Right kidney (tissue), 1 donor: ENCODE measurements around the gene NCCRP1.

Source experiments
- DNase-seq: peaks from one replicate; pipeline ENCODE4 v3.0.0-alpha.2; 2016

Gene NCCRP1

DNA sequence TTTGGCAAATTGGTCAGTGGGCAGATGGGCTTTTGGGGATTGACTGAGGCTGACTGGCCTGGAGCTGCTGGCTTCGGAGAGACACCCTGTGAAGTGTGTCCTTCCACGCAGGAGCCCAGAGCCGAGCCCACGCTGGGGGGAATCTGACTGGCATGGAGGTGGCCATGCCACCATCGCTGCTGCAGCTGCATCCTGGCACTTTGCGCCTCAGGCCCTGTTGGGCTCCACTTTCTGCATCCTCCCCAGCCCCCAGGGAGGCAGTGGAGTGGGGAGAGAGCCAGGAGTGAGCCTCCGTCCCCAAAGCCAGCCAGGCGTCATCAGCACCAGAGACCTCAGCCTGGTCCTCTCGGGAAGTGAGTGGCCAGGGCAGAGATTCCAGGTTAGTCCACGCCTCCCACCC is 17.0 kb upstream of the NCCRP1 start:
- DNase-seq: no peak

DNA sequence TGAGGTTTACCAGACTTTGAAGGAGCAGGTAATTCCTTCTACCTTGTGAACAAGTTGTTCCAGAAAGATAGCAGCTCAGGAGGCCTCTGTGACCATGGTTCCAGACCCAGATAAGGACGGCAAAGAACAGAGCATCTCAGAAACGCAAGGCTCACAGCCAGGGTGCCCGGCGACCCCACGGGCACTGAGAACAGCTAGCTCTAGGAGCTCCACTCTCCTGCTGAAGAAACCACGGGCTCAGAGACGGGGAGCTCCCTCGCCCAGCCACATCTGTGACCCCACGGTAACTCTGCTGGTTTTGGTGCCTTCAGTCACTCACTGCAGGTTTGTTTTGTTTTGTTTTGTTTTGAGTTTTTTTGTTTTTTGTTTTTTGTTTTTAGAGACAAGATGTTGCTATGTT is 16.0 kb upstream of the NCCRP1 start:
- DNase-seq: no peak

DNA sequence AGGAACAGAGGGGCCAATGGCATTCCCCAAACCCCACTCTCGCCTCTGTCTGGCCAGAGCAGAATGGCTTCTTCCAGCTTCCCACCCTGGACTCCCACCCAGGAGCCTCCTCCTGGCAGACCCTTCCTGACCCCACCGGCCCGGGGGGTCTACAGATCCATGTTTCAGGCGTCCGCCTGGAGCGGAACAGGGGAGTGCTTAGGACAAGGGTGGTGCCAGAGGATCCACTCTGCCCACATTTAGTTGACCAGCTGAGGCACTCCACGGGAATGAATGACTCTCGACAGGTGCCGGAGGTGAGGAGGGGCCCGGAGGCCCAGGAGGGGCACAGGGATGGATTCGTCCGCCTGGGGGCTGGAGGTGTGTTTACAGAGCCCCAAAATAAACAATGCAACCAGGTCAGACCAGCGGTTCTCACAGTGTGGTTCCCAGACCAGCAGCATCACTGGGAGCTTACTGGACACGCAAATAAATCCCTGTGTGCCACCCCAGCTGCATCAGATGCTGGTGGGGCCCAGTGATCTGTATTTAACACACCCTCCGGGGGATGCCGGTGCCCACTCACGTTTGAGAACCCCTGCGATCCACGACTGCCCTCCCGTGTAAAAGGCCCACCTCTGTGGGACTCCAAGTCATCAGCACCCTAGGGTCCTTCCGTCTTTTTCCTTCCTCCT is 15.1 kb upstream of the NCCRP1 start:
- DNase-seq: no peak

DNA sequence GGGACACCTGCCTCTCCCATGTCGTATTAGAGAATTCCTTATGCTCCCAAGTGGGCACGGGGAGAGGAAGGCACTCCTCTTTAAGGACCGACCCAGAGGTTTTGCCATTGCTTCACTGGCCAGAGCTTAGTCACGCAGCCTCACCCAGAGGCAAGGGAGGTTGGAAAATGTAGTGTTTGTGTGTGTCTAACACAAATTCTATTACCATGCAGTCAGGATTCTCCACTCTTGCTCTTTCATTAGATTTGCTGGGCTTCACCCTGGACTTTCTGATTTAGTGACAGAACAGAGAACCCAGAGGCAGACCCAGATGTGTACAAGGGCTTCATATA is 14.6 kb upstream of the NCCRP1 start:
- no peak for DNase-seq

DNA sequence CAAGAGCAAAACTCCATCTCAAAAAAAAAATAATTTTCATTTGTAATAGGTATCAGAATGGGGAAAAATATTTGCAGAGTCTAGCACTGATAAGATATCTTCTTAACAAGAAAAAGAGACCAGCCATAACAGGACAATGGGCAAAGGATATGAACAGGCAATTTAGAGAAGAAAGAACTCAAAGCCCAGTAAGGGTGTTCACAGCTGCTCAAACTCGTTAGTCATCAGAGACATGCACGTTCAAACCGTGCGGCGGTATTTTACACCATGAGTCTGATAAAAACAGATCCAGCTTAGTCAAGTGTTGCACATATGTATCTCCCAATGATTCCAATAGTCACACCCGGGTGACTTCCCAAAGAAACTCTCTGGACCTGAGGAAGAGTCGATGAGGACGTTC is 13.7 kb upstream of the NCCRP1 start:
- no peak for DNase-seq

DNA sequence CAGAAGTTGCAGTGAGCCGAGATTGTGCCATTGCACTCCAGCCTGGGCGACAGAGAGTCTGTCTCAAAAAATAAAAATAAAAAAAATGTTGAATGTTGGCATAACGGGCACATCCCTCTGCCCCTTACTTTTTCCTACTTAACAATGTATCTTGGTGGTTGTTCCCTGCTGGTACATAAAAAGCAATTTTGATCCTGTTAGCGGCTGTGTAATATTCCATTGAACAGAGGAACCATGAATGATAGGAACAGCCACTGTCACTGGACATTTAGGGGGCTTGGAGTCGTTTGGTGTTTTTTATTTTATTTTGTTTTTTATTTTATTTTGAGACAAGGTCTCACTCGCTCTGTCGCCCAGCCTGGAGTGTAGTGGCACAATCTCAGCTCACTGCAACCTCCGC is 10.4 kb upstream of the NCCRP1 start:
- no peak for DNase-seq

DNA sequence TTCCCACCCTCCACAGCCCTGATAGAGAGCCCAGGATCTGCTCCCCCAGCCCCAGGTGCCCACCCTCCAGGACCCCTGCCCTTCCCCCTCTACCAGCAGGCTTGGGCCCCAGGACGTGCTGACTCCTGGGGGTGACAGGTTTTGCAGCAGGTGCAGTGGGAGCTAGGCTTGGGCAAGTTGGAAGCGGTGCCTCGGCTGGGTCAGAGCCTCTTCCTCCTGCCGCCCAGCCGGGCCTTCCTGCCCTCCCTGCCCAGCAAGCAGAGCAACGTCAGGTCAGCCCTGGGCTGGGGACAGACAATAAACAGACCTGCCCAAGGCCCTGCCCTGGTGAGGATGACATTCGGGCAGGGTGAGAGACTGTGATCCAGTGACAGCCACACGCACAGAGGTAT is 9.2 kb upstream of the NCCRP1 start:
- DNase-seq: no peak

DNA sequence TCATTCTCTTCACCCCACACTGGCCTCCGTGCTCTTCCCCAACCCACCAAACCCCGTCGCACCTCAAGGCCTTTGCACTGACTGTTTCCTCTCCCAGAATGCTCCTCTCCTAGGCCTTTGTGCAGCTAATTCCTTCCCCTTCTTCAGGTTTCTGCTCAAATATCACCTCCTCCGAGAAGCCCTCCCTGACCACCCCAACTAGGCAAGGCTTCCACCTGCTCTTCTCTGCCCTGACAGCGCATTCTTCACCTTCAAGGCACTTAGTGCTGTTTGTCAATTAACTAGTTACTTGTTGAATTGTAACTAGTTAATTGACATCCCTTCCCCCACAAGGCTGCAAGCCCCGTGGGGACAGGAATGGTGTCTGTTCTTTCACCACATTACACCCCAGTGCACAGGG is 7.8 kb upstream of the NCCRP1 start:
- DNase-seq: no peak

DNA sequence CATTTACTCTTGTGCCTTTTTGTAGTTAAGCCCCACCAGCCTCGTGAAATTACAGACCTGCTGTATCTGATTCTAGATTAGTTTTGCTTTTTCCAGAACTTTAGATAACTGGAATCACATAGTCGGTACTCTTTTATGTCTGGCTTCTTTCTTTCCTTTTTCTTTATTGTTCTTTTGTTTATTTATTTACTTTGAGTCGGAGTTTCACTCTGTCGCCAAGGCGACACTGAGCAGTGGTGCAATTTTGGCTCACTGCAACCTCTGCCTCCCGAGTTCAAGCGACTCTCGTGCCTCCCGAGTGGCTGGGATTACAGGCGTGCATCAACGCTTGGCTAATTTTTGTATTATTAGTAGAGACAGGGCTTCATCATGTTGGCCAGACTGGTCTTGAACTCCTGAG is 6.0 kb upstream of the NCCRP1 start:
- no peak for DNase-seq

DNA sequence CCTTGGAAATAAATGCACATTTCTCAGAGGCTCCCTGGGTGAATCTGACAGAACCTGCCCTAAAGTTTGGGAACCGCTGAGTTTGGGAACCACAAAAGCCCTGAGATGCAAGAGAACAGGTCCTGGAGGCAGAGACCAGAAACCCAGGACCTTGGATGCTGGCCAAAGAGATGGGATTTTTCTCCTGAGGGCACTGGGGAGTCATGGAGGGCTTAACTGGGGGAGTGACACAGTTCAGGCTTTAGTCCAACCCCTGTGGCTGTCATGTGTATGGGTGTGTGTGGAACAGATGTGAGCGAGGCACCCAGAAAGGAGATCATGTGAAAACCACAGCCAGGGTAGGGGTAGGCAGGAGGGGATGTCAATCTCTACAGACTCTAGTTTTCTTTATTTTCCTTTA is 3.9 kb upstream of the NCCRP1 start:
- DNase-seq: no peak

DNA sequence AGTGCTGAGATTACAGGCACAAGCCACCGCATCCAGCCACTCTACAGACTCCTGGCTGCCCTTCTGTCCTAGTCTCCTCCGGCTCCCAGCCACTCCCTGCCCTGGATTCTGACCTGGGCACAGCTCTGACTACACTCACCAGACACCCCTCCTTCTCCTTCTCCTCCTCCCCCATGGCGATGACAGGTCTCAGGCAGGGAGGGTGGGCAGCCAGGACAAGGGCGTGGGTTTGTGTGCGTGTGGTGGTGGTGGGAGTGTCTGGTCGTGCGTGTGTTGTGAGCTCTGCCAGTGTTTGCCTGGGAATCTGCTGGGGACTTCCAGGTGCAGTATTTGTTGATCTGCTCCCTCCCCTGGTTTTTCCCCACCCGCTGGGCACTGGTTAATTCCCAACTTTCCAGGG is 3.0 kb upstream of the NCCRP1 start:
- no peak for DNase-seq

DNA sequence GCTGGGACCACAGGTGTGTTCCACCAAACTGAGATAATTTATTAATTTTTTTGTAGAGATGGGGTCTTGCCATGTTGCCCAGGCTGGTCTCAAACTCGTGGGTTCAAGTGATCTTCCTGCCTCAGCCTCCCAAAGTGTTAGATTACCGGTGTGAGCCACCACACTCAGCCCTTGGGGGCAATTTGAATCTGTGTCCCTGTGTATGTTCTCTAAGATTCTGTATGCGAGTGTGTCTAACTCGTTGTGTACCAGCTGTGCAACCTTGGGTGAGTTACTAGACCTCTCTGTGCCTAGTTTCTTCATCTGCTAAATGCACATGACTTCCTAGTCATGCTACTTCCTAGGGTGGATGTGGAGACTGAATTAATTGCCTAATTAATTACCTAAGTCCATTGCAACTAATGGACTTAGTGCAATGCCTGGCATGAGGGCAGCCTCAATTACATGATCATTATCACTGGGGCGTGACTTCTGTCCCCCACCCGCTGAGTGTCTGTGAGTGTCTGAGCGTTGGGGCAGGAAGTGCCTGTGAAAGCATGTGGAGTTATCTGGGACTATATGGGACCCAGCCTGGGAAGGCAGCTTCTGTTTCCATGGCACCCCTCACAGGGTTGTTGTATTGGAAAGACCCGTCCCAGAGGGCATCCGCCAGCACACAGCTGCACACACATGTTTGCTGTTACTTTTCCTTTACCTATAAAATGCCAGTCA is 1.8 kb upstream of the NCCRP1 start:
- no peak for DNase-seq

DNA sequence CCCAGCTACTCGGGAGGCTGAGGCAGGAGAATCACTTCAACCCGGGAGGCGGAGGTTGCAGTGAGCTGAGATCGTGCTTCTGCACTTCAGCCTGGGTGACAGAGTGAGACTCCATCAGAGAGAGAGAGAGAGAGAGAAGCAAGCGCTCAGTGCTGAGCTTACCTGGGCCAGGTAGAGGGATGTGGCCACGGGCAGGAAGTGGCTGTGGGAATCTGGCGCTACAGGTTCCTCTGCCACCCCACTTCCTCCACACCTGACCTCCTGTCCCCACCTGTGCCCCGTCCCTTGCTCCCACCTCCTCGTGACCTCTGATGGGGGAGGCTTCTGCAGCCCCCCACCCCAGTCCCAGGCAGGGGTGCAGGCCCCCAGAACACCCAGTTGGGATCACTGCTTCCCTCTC is 1.0 kb upstream of the NCCRP1 start:
- DNase-seq: no peak

DNA sequence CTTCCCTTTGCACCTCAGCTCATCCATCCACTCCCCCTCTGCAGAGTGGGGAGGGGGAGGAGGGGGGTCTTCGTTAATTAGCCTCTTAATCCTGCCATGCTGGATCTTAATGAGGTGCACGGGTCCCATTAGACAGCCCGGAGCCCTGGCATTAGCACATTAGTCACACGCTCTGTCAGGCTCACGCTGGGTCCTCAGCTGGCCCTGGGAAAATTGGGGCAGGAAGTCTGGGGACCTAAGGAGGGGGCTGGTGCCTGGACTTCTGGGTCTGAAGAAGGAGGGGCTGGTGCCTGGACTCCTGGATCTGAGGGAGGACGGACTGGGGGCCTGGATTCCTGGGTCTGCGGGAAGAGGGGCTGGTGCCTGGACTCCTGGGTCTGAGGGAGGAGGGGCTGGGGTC is 444 bp upstream of the NCCRP1 start:
- DNase-seq: no peak

DNA sequence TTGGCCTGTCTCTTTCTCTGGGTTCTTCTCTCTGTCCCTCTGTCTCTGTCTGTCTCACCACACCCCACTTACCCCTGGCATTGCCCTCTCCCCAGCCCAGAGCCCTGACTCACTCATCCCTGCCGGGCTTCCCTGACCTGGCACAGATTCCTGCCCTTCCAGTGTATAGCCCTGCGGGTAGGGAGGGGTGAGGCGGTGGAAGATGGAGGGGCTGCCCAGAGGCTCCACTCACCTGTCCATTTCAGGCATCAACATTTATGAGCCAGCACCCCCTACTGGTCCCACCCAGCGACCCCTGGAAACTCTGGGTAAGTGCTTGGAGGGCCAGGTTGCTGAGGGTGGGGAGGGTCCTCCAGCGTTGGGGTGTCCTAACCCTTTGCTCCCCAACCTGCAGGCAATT is 1.0 kb downstream of the NCCRP1 start:
- DNase-seq: no peak

DNA sequence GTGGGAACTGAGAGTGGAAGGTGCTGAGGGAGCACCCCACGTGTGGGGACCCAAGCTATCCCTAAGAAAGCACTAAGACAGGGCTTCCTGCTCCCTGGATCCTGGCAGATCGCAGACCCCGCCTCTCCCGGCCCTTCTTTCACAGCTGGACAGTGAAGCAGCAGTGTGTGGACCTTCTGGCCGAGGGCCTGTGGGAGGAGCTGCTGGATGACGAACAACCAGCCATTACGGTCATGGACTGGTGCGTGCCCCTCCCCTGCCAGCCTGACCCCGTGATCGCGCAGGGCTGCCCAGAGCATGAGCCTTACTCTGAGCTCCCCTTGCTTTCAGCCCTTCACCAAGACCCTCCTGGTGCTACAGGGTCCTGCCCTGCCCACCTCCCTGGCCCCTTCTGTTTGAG is 2.3 kb downstream of the NCCRP1 start:
- DNase-seq: peak; percentile 56

DNA sequence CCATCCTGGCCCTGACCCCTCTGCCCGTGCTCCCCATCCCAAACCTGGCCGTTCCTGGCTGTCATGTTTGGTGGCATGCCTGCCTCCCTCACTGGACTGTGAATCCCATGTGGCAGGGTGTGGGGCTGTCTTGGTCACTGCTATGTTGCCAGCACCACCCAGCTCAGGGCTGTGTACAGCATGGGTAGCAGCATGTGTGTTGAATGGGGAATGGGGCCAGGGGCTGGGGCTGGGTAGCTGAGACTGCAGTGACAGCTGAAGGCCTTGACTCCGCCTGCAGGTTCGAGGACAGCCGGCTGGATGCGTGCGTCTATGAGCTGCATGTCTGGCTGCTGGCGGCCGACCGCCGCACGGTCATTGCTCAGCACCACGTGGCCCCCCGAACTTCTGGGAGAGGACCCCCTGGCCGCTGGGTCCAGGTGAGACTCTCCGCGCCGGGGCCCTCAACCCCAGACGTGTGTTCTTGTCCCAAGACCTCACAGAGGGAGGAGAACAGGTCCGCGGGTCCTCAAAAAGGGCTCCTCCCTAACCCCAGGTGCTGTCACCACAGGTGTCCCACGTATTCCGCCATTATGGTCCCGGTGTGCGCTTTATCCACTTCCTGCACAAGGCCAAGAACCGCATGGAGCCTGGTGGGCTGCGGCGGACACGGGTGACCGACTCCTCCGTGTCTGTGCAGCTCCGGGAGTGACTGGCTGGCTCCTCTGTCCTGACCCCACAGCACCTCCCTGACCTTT is 3.5 kb downstream of the NCCRP1 start:
- no peak for DNase-seq

DNA sequence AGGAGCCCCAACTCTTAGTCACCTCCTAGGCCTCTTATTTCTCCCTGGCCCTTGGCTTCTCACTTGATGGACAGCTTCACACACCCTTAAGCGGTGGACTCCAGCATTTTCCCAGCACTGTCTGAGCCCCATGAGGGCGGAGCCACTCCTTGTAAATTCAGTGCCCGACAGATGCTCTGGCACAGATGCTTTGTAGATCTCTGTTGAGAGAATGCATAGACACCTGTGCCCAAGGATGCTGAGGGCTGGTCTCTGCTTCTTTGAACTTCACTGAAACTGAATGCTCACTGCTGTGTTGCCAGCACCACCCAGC is 4.0 kb downstream of the NCCRP1 start:
- no peak for DNase-seq

DNA sequence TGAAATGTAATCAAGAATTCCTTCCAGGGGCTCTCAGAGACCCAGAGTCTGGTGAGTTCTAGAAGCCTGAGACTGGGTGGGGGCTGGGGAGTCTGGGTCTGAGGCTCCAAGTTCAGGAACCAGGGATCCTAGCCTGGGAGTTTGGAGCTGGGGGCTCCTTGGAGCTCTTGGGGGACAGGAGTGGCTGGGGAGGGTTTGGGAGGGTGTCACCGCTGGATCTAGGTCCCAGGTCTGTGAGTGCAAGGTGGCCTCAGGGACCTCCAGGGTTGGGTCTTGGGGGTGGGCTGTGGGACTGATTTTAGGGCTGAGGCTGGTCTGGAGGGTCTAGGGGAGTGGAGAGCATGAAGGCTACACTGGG is 6.2 kb downstream of the NCCRP1 start:
- no peak for DNase-seq

DNA sequence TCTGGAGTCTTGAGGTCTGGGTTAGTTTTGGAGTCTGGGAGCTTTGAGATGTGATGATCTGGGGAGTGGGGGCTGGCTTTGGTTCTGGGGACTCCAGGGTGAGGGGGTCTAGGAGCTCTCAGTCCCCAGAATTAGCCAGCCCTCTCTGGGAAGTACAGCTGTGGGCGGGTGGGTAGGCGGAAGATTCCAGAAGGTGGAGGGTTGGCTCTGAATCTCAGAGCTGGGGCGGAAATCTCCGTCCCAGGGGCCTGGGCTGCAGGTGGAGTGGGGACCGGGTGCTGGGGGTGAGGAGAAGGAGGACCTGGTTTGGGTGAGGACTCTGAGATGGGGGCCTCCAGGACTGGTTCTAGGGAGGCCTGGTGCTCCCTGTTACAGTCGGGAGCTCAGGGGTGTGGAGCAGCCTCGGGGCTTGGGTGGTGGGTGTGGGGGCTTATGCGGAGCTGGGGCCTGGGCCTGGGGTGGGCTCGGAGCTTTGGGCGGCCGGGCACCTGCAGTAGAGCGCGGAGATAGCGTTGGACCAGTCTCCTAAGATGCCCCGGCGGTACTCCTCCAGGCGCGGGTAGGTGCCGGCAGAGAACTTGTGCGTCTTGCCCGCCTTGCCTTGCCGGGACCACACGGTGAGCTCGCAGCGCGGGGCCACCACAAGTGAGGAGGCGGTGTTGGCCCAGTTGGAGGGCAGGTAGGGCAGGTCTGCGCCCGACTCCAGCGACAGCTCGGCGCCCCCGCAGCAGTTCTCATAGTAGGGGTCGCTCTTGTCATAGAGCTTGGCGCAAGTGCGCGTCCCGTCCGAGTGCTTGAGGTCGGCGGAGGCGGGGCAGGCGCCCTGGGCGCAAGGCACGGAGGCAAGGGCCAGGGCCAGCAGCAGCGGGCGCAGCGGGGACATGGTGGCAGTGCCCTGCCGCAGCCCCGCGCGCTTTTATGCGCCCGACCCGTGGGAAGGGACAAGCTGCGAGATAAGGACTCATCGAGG is 6.9 kb downstream of the NCCRP1 start, which contains the start of gene SYCN:
SYCN (minus strand) TSS at position 892 of the 970 bp plus-strand sequence; CDS start at position 883, 9 bp downstream.
- DNase-seq: no peak

DNA sequence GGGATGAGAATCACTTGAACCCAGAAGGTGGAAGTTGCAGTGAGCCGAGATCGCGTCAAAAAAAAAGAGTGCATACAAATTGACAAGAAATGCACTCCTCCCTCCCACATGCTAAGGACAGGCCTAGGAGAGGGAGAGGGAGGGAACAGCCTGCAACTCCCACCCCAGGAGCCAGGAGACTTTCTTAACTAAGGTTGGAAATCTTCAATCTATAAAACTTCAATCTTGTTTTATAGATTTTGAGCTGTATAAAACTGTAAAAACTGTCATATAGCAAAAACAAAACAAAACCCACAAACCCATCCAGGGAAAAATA is 8.6 kb downstream of the NCCRP1 start:
- DNase-seq: no peak

DNA sequence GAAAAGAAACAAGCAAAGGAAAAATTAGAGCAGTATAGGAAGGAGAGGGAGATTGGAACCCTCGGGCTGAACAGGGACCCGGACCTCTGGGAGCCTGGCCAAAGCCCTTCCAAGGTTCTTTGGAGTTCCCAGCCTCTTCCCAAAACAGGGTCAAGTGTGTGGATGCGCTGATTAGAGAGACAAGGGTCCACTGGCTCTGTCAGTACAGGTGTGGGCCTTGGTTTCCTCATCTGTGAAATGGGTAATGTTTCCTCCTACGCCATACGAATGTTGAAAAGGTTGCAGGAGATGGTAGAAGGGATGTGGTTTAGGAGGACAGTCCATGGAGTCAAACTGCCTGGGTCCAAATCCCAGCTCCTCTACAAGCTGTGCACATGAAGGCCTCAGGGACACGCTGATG is 9.4 kb downstream of the NCCRP1 start:
- DNase-seq: no peak

DNA sequence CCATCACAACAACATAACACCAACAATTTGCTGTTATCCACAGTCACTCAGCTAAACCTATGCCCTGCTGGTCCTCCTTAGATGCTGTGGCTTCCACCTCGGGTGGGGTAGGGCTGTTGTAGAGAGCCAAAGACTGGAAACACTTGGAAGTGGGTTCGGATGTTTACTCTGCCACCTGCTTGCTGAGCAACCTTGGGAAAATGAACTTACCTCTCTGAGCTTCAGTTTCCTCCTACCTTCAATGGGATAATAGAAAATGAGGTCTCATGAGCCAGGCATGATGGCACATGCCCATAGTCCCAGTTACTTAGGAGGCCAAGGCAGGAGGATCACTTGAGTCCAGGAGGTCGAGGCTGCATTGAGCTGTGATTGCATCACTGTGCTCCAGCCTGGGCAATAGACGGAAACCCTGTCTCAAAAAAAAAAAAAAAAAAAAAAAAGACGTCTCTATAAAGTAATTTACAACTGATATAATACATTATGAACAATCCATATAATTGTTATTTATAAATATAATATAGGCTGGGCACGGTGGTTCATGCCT is 10.6 kb downstream of the NCCRP1 start:
- DNase-seq: no peak
